Lung (tissue), 12 donors: Measurements from ENCODE around the gene MTNR1A. TPM values are rescaled to one million over a fixed set of nuclear protein-coding genes. Genes with fewer than 3 reads are reported as not detected.

Experiments
- ATAC-seq: fragments of 200-7000 bp; cut with Tn5 transposase; one replicate; pipeline ENCODE4 v1.9.1; 2020; ENCODE audit warnings: moderate number of reproducible peaks; ENCODE audit not compliant: insufficient read depth, low FRiP score
- DNase-seq, 3 donors: peaks; one replicate each; pipeline ENCODE4 v3.0.0-alpha.2; 2013 to 2017
- H3K27ac ChIP-seq, 2 donors: one replicate each; pipeline ENCODE4 v1.5.1; 2013; ENCODE audit warnings: mild to moderate bottlenecking in 2 of 2, moderate library complexity in 2 of 2, control low read depth in 1 of 2, inconsistent platforms in 1 of 2, low read depth in 1 of 2, low read length in 1 of 2
- H3K27me3 ChIP-seq, 3 donors: one replicate each; pipeline ENCODE4 v1.5.1; 2013; ENCODE audit warnings: low read length in 2 of 3; ENCODE audit not compliant: control insufficient read depth in 3 of 3, insufficient read depth in 3 of 3
- H3K36me3 ChIP-seq, 4 donors: one replicate each; pipeline ENCODE4 v1.5.1; 2013; ENCODE audit warnings: low read length in 4 of 4, mild to moderate bottlenecking in 1 of 4, moderate library complexity in 1 of 4; ENCODE audit not compliant: control insufficient read depth in 4 of 4, insufficient read depth in 4 of 4
- H3K4me1 ChIP-seq, 5 donors: one replicate each; pipeline ENCODE4 v1.5.1; 2013; ENCODE audit warnings: low read length in 5 of 5, mild to moderate bottlenecking in 2 of 5, moderate library complexity in 1 of 5; ENCODE audit not compliant: control insufficient read depth in 5 of 5, insufficient read depth in 5 of 5
- H3K4me3 ChIP-seq: one replicate; pipeline ENCODE4 v1.5.1; 2013; ENCODE audit warnings: mild to moderate bottlenecking, control low read depth, moderate library complexity
- H3K9ac ChIP-seq, 2 donors: one replicate each; pipeline ENCODE4 v1.5.1; 2013; ENCODE audit warnings: low read length in 2 of 2, control low read depth in 1 of 2; ENCODE audit not compliant: insufficient read depth in 1 of 2
- H3K9me3 ChIP-seq, 4 donors: one replicate each; pipeline ENCODE4 v1.5.1; 2013; ENCODE audit warnings: low read length in 3 of 4, mild to moderate bottlenecking in 1 of 4, moderate library complexity in 1 of 4; ENCODE audit not compliant: control insufficient read depth in 4 of 4, insufficient read depth in 3 of 4
- WGBS, 2 donors: extraction: QIAGEN DNeasy Blood & Tissue Kit; methylation state at CpG; one replicate each; pipeline ENCODE4 v1.1.7; 2013; 5-methylcytosine and 5-hydroxymethylcytosine counted together
- polyA plus RNA-seq, 2 donors: library from polyadenylated mRNA; stranded (reverse); fragments of 200-250 nt; gene quantifications; one replicate each; pipeline ENCODE4 v1.2.1, GENCODE V29; 2013
- total RNA-seq, 2 donors: library from RNA; depleted of rRNA in 1 of 2; stranded (reverse); fragments of >200 nt in 1 of 2; gene quantifications; one replicate each; pipeline ENCODE4 v1.2.1, GENCODE V29; 2014 to 2021
- TF ChIP-seq, protein P1 (sequence below): IDR thresholded peaks from 2 replicates; pipeline ENCODE4 v1.5.1; 2012; ENCODE audit warnings: mild to moderate bottlenecking; ENCODE audit errors: control extremely low read depth, extremely low read depth
- donor health status: control.
- donor health status: control.
- donor health status: Bipolar disorder and iron deficiency.
- donor health status: healthy.
- donor health status: DM: yes; HTN: yes; CAD: no.

MTNR1A gene
- total and polyA plus RNA-seq, 4 donors, result 0.16 to 0.51 TPM; not detected in 2

DNA sequence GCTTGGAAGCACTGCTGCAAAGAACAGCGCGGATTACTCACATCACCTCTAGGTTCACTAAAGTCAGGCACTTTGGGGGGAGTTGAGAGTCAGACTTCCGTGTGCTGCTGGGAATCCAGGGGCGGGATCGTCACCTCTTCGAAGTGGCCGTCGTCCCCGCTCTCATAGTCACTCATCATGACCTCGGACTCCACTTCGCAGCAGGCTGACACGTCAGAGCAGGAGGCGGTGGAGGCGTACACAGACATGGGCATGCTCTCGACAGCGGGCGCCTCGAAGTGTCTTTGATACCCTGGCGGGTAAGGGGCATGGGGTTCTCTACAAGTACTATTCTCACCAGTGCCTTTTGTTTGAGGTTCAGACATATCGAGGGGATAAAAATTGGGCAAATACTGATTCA is 33.1 kb upstream of the MTNR1A start:
- 94 to 96% methylated on average over 20 of the region's 20 CpGs for whole genome bisulfite sequencing, 2 donors
- H3K9ac ChIP-seq, result no peak overlapping the region
- no peak overlapping the region for H3K27ac ChIP-seq
- TF ChIP-seq, protein P1, sequence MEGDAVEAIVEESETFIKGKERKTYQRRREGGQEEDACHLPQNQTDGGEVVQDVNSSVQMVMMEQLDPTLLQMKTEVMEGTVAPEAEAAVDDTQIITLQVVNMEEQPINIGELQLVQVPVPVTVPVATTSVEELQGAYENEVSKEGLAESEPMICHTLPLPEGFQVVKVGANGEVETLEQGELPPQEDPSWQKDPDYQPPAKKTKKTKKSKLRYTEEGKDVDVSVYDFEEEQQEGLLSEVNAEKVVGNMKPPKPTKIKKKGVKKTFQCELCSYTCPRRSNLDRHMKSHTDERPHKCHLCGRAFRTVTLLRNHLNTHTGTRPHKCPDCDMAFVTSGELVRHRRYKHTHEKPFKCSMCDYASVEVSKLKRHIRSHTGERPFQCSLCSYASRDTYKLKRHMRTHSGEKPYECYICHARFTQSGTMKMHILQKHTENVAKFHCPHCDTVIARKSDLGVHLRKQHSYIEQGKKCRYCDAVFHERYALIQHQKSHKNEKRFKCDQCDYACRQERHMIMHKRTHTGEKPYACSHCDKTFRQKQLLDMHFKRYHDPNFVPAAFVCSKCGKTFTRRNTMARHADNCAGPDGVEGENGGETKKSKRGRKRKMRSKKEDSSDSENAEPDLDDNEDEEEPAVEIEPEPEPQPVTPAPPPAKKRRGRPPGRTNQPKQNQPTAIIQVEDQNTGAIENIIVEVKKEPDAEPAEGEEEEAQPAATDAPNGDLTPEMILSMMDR, result no peak
- DNase-seq (no peak), ATAC-seq (no peak)
- H3K36me3 ChIP-seq, result peaks cover 5 to 23% (median 16%) of the 10 kb centered on the region in 4 donors
- H3K4me1 ChIP-seq, result no peaks in the 10 kb centered on the region
- H3K4me3 ChIP-seq, result no peak overlapping the region
- H3K9me3 ChIP-seq, result no peaks in the 10 kb centered on the region
- no peaks in the 10 kb centered on the region for H3K27me3 ChIP-seq

DNA sequence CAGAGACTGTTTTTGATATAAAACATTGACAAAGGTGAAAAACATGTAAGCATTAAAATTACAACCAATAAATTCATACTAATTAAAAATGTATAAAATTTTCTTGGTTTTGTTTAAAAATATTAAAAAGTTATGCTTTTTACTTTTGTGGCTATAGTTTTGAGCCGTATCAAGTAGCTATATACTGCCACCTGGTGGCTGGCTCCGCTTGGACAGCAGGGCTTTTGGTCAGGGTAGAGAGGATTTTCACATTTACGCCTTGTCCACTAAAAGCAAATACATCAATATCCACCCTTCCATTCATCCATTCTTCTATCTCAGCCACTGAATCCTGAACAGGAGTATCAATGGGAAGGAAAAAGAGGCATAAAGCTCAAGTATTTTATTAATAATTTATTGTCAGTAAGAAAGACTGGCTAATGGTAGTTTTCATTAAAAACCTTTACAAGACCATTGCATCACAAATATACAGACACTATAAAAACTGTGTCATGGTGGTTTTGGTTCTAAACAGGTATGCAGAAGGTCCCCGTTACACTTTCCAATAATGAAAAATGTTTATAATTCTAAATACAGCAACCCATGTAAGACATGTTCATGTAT is 32.1 kb upstream of the MTNR1A start:
- H3K27me3 ChIP-seq, result no peaks in the 10 kb centered on the region
- no peak overlapping the region for H3K27ac ChIP-seq
- DNase-seq (peak; percentile 69 to 84 (median 76)), ATAC-seq (no peak)
- no peak overlapping the region for H3K4me3 ChIP-seq
- H3K9me3 ChIP-seq, result no peaks in the 10 kb centered on the region
- H3K4me1 ChIP-seq, result no peaks in the 10 kb centered on the region
- H3K36me3 ChIP-seq, result peaks cover 6 to 24% (median 15%) of the 10 kb centered on the region in 4 donors
- no peak overlapping the region for H3K9ac ChIP-seq
- TF ChIP-seq, protein P1, result peak; percentile 67
- 35 to 38% methylated on average over 4 of the region's 4 CpGs for WGBS, 2 donors

DNA sequence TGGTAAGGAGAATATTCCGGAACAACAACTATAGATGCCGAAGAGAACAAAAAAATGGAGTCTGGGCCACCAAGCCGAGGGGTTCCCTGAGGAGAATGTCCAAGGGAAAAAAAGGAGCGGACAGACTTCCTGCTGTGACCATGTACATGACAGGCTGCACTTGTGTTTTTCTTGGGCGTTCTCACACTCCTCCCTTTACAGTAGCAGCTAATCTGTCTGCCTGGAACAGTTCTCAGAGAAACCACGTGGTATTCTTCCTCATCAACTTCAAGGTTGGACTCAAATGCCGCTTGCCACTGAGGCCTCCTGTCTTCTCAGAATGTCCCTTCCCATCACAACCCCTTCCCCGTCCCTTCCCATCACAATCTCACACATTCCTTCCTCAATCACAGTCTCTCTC is 30.8 kb upstream of the MTNR1A start:
- 67 to 73% methylated on average over 8 of the region's 8 CpGs for WGBS, 2 donors
- DNase-seq, result no peak
- no peak overlapping the region for H3K9ac ChIP-seq
- no peak overlapping the region for H3K27ac ChIP-seq
- TF ChIP-seq, protein P1, result no peak
- peaks cover 6 to 20% (median 13%) of the 10 kb centered on the region in 4 donors for H3K36me3 ChIP-seq
- no peaks in the 10 kb centered on the region for H3K27me3 ChIP-seq
- no peaks in the 10 kb centered on the region for H3K9me3 ChIP-seq
- H3K4me1 ChIP-seq, result no peaks in the 10 kb centered on the region
- no peak for ATAC-seq
- no peak overlapping the region for H3K4me3 ChIP-seq

DNA sequence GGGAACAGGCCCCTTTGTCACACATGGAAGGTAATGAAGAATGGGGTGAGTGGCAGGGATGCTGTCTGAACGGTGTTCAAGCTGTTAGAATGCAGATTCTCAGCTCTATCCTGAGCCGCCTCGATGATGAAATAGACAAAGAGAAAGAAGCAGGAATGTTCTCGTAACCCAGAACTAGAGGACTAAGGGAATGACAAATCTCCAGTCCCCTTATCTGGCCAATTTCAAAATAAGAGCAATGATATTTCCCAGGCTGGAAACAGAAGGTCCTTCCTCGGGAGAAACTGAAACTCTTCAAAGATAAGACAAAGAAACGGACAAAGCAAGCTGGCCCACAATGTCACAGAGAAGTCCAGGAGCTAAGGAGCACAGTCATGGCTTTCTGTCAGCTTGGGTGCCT is 29.5 kb upstream of the MTNR1A start:
- peaks cover 2 to 20% (median 12%) of the 10 kb centered on the region in 4 donors for H3K36me3 ChIP-seq
- ATAC-seq (no peak), DNase-seq (no peak)
- no peak overlapping the region for H3K27ac ChIP-seq
- H3K9me3 ChIP-seq, result peaks cover 0 to 2% (median 0%) of the 10 kb centered on the region in 4 donors
- 75 to 80% methylated on average over 6 of the region's 6 CpGs for WGBS, 2 donors
- H3K4me3 ChIP-seq, result no peak overlapping the region
- TF ChIP-seq, protein P1, result no peak
- no peaks in the 10 kb centered on the region for H3K27me3 ChIP-seq
- no peak overlapping the region for H3K9ac ChIP-seq
- no peaks in the 10 kb centered on the region for H3K4me1 ChIP-seq
